VCaP (cell line): ENCODE data around the gene BBX.

Experiments
- H3K27ac ChIP-seq: fragments of 450-650 bp; 2 replicates; pipeline ENCODE4 v1.5.1; 2017
- CTCF ChIP-seq: fragments of 450-650 bp; conservative IDR thresholded peaks from 2 replicates; pipeline ENCODE4 v1.5.1; 2017; ENCODE audit warnings: mild to moderate bottlenecking, moderate library complexity

The BBX gene

GRCh38 chr3:107845380-107846278 is 322.9 kb downstream of the BBX start:
- no peak for TF ChIP-seq CTCF
- peak overlapping the region; percentile 89 for H3K27ac ChIP-seq

GRCh38 chr3:107846279-107846852 is 323.6 kb downstream of the BBX start:
- H3K27ac ChIP-seq: peak overlapping the region; percentile 89
- TF ChIP-seq CTCF: peak; percentile 84

- H3K27ac ChIP-seq: peak overlapping the region; percentile 89
- no peak for TF ChIP-seq CTCF
These were observed 325.0 kb downstream of the BBX start for GRCh38 chr3:107847791-107848190.

GRCh38 chr3:107848351-107848915 is 325.7 kb downstream of the BBX start:
- peak overlapping the region; percentile 89; the same call in 1 of the 2 replicates for H3K27ac ChIP-seq

GRCh38 chr3:107850681-107851080 is 327.9 kb downstream of the BBX start:
- TF ChIP-seq CTCF: no peak

More at GRCh38 chr3:107848351-107848915, 325.7 kb downstream of the BBX start:
- no peak for TF ChIP-seq CTCF

GRCh38 chr3:107853821-107854220 is 331.1 kb downstream of the BBX start:
- no peak for TF ChIP-seq CTCF
- H3K27ac ChIP-seq: no peak overlapping the region

More at GRCh38 chr3:107850681-107851080, 327.9 kb downstream of the BBX start:
- H3K27ac ChIP-seq: no peak overlapping the region

- H3K27ac ChIP-seq: no peak overlapping the region
- TF ChIP-seq CTCF: no peak
These were observed 332.0 kb downstream of the BBX start for GRCh38 chr3:107854733-107855132.
